Thoracic aorta (tissue), 2 donors: ENCODE data around the gene ALG9. TPM values are rescaled to one million over a fixed set of nuclear protein-coding genes. Genes with fewer than 3 reads are reported as not detected.

Experiments used
- ATAC-seq: fragments of 150-250 bp; one replicate; pipeline ENCODE4 v1.8.0; 2017; ENCODE audit warnings: low read depth; ENCODE audit not compliant: insufficient number of reproducible peaks, low FRiP score
- DNase-seq: peaks from one replicate; pipeline ENCODE4 v3.0.0-alpha.2; 2020; ENCODE audit warnings: low spot score
- H3K27ac ChIP-seq, 2 donors: fragments of 200-600 bp; sonication (generic); 1 replicate in 1 of 2; 2 replicates in 1 of 2; pipeline ENCODE4 v1.5.1; 2016; ENCODE audit warnings: mild to moderate bottlenecking in 2 of 2, moderate library complexity in 2 of 2
- H3K27me3 ChIP-seq: fragments of 200-600 bp; sonication (generic); replicated peaks from 2 replicates; pipeline ENCODE4 v1.6.0; 2016; ENCODE audit warnings: mild to moderate bottlenecking; ENCODE audit not compliant: insufficient read depth
- H3K36me3 ChIP-seq: fragments of 200-600 bp; sonication (generic); one replicate; pipeline ENCODE4 v1.5.1; 2016
- H3K4me1 ChIP-seq, 2 donors: fragments of 200-600 bp; sonication (generic); 1 replicate in 1 of 2; 2 replicates in 1 of 2; pipeline versions ENCODE4 v1.5.1 to v1.6.0; 2016; ENCODE audit warnings: low read depth in 2 of 2, mild to moderate bottlenecking in 1 of 2; ENCODE audit not compliant: control insufficient read depth in 1 of 2
- H3K4me3 ChIP-seq: fragments of 200-600 bp; sonication (generic); 2 replicates; pipeline ENCODE4 v1.5.1; 2016; ENCODE audit warnings: mild to moderate bottlenecking
- H3K9me3 ChIP-seq: fragments of 200-600 bp; sonication (generic); 2 replicates; pipeline ENCODE4 v1.5.1; 2016
- total RNA-seq, 2 donors: library from RNA; depleted of rRNA; stranded (reverse); fragments of >200 nt; gene quantifications; one replicate each; pipeline versions ENCODE4 v1.1.0 to v1.2.3, GENCODE V29; 2016
- TF ChIP-seq, protein P1 (sequence below): fragments of 200-600 bp; sonication (generic); IDR thresholded peaks from one replicate; pipeline ENCODE4 v1.5.1; 2019; ENCODE audit warnings: antibody characterized with exemption

Gene ALG9
- total RNA-seq, 2 donors from 2014 or later: 21.2 to 33.4 TPM

DNA sequence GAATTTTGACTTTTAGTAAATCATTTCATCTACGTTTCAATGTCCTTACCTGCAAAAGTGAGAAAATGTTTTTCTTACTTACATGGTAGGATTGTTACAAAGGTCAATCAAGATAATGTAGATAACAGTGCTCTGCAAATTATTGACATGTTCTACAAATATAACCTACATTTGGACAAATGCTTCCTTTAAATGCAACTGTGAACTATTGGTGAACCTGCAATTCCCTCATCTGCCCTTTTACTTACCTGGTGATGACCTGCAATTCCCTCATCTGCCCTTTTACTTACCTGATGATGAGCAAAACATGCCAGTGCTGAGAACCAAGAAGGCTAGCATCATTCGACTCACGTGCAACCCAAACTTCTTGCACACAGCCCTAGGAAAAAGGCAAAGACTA lies 11.1 kb downstream of the ALG9 start:
- H3K9me3 ChIP-seq: no peaks in the 10 kb centered on the region

DNA sequence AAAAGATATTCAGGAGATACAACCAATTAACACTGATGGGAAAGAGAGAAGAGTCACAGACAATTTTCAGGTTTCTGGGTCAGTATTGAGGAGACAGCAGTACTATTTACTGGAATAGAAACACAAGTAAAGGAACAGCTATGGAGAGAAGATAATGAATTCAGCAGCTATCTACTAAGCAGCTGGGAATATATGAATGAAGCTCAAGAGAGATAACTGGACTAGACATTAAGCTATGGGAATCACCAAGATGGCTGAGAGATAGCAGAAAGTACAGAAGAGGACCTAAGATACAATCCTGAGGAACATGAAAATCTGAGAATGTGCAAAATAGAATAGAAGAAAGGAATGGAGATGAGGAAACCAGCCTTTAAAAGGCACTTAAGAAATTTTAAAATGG lies 15.9 kb downstream of the ALG9 start:
- Histone ChIP-seq H3K36me3 (peaks cover 22% of the 10 kb centered on the region), H3K4me1 (no peaks in the 10 kb centered on the region), H3K27ac (no peak overlapping the region), H3K9me3 (no peaks in the 10 kb centered on the region), H3K4me3 (no peak overlapping the region), H3K27me3 (no peaks in the 10 kb centered on the region)
- TF ChIP-seq, protein P1, sequence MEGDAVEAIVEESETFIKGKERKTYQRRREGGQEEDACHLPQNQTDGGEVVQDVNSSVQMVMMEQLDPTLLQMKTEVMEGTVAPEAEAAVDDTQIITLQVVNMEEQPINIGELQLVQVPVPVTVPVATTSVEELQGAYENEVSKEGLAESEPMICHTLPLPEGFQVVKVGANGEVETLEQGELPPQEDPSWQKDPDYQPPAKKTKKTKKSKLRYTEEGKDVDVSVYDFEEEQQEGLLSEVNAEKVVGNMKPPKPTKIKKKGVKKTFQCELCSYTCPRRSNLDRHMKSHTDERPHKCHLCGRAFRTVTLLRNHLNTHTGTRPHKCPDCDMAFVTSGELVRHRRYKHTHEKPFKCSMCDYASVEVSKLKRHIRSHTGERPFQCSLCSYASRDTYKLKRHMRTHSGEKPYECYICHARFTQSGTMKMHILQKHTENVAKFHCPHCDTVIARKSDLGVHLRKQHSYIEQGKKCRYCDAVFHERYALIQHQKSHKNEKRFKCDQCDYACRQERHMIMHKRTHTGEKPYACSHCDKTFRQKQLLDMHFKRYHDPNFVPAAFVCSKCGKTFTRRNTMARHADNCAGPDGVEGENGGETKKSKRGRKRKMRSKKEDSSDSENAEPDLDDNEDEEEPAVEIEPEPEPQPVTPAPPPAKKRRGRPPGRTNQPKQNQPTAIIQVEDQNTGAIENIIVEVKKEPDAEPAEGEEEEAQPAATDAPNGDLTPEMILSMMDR: no peak
- DNase-seq: no peak
- ATAC-seq: no peak

More for the DNA sequence above, 11.1 kb downstream of the ALG9 start:
- TF ChIP-seq, protein P1: no peak
- no peak overlapping the region for H3K4me3 ChIP-seq
- DNase-seq (no peak), ATAC-seq (no peak)
- H3K27me3 ChIP-seq: no peaks in the 10 kb centered on the region
- H3K4me1 ChIP-seq: no peaks in the 10 kb centered on the region
- H3K27ac ChIP-seq: no peak overlapping the region
- H3K36me3 ChIP-seq: peaks cover 27% of the 10 kb centered on the region

DNA sequence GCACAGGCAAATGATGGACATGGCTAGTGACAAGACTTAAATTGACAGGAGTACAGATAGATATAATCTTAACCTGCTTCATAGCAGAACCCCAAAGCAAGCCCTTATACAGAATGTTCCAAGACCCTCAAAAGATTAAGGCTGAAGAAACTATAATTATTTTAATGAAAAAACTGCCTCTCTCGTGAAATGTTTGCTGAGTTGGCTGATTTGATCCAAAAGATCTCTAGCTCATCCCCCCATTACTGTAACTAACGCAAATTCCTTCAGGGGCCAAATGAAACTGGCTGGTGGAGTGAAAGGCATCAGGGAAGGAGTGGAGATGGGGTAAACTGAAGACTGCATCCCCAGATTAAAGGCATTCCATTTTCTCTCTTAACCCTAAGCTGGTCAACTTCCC lies 19.3 kb downstream of the ALG9 start:
- no peaks in the 10 kb centered on the region for H3K4me1 ChIP-seq
- TF ChIP-seq, protein P1: no peak
- no peak overlapping the region for H3K4me3 ChIP-seq
- peaks cover 17% of the 10 kb centered on the region for H3K36me3 ChIP-seq
- ATAC-seq (no peak), DNase-seq (no peak)
- no peaks in the 10 kb centered on the region for H3K9me3 ChIP-seq
- H3K27ac ChIP-seq: no peak overlapping the region
- H3K27me3 ChIP-seq: no peaks in the 10 kb centered on the region

DNA sequence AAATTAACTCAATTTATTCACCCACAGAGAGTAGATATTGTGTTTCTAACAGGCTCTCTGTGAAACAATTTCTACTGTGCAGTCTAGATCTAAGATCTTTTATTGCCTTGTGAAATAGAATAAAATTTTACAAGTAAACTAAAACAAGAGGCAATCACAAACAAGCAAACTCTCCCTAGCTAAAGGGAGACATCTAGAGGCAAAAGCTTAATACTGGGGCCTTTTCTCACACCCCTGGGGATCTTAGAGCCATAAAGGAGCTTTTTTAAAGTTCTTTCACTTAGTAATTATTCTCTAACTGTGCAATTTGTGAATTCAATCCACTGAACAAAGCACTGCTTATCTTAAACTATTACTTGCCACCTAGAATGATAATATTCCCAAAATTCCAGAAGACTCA lies 19.7 kb downstream of the ALG9 start:
- no peaks in the 10 kb centered on the region for H3K4me1 ChIP-seq
- peaks cover 14% of the 10 kb centered on the region for H3K36me3 ChIP-seq
- H3K27ac ChIP-seq: no peak overlapping the region
- H3K27me3 ChIP-seq: no peaks in the 10 kb centered on the region
- no peak for DNase-seq
- TF ChIP-seq, protein P1: no peak
- ATAC-seq: no peak
- no peaks in the 10 kb centered on the region for H3K9me3 ChIP-seq
- no peak overlapping the region for H3K4me3 ChIP-seq

DNA sequence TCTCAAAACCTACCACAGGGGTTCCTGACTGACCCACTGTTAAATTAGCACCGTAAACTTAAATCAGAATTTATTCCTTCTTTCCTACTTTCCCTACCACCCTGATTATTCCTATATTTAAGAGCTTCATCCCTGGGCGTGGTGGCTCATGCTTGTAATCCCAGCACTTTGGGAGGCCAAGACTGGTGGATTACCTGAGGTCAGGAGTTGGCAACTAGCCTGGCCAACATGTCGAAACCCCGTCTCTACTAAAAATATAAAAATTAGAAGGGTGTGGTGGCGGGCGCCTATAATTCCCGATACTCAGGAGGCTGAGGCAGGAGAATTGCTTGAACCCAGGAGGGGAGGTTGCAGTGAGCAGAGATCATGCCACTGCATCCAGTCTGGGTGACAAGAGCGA lies 20.3 kb downstream of the ALG9 start:
- Histone ChIP-seq H3K9me3 (no peaks in the 10 kb centered on the region), H3K4me1 (no peaks in the 10 kb centered on the region), H3K27ac (no peak overlapping the region), H3K36me3 (peaks cover 13% of the 10 kb centered on the region), H3K27me3 (no peaks in the 10 kb centered on the region), H3K4me3 (no peak overlapping the region)
- TF ChIP-seq, protein P1: no peak
- ATAC-seq (no peak), DNase-seq (no peak)
